HG03045 (cell line): ENCODE measurements around the gene POR.

ENCODE experiments used
- ATAC-seq: cut with Tn5 transposase; IDR thresholded peaks from one replicate; pipeline ENCODE4 v1.9.1; 2021; ENCODE audit warnings: mild to moderate bottlenecking, moderate library complexity; ENCODE audit not compliant: unreplicated experiment

Gene POR

GRCh38 chr7:75915416-75916156 lies 631 bp downstream of the POR start:
- peak; percentile 8 for ATAC-seq

DNA sequence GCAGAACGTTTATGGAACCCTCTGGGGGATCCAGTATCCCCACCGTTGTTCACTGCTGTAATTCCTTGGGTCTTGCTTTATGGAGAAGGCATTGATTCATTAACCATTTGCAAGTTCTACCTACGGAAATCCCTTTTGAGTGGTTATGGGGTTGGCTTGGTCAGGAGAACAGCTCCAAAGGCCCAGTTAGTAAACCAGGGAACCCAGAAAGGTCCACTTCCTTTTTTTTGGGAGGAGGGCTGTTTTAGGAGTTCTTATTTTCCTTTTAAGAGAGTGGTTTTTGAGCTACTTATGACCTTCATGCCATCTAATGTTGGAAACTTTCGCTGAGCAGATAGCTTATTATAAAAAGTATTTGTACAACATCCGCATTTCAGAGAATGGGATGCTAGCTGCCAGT lies 1.3 kb downstream of the POR start:
- ATAC-seq: no peak

DNA sequence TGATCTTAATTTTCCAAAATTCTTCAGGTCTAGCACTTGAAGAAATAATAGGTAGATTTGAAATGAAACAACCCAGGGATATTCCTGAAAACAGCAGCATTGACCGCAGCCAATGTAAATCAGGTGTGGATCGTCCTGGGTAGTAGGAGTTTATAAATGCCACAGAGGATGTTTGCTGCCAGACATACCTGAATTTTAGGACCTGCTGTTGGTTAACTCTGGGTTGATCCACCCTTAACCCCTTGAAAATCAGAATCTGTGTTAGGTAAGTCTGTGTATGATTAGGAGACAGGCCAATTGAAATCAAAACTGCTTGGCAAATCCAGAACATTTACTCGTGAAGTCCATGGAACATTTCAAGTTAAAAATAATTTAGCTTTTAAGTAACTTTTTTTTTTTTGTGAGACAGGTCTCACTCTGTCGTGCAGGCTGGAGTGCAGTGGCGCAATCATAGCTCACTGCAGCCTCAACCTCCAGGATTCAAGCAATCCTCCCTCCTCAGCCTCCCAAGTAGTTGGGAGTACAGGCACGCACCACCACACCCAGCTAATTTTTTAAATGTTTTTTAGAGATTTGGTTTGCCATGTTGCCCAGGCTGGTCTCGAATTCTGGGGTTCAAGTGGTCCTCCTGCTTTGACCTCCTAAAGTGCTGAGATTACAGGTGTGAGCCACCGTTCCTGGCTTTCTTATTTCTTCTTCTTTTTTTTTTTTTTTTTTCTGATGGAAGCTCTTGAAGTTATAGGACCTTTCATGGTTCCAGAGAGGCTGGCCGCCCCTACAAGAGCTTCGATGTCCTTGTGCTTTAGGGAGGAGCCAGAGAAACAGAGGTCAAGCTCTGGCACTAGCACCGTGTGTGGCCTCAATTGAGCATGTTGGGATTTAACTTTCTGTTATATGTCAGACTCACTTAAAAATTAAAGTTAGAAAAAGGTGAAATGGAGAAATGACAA lies 2.0 kb downstream of the POR start:
- ATAC-seq: no peak

GRCh38 chr7:75920431-75921161 lies 5.6 kb downstream of the POR start:
- ATAC-seq: no peak

- ATAC-seq: no peak
Measured at GRCh38 chr7:75921479-75921878, 6.5 kb downstream of the POR start.

GRCh38 chr7:75922966-75923603 lies 8.1 kb downstream of the POR start:
- ATAC-seq: no peak

DNA sequence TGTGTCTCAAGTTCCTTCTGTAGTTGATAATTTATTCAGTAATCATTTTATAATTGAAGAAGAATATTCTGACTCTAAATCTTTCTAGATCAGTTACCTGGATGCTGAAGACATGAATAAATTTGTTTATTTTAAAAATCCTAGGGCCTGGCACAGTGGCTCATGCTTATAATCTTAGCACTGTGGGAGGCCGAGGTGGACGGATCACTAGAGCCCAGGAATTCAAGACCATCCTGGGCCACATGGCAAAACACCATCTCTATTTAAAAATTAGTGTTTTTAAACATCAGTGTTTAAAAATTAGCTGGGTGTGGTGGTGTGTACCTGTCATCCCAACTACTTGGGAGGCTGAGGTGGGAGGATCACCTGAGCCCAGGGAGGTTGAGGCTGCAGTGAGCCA lies 9.3 kb downstream of the POR start:
- ATAC-seq: no peak

GRCh38 chr7:75924889-75925288 lies 9.9 kb downstream of the POR start:
- ATAC-seq: no peak

GRCh38 chr7:75925717-75926435 lies 10.9 kb downstream of the POR start:
- no peak for ATAC-seq

DNA sequence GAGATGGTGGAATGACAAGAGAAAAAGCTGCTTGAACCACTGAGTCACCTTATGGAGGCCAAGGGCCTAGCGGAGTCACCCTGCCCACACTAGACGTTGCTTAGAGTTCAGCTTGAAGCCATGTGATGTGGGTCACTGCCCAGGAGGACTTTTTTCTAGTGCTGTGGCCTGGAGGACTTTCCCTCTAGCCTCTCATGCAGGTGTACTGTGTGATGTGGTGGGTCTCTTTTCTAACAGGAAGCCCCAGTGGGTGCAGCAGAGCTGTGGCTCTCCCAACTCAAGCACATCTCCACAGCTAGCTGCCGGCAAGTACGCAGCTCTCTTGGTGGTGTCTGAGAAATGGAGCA lies 13.6 kb downstream of the POR start:
- ATAC-seq: no peak

DNA sequence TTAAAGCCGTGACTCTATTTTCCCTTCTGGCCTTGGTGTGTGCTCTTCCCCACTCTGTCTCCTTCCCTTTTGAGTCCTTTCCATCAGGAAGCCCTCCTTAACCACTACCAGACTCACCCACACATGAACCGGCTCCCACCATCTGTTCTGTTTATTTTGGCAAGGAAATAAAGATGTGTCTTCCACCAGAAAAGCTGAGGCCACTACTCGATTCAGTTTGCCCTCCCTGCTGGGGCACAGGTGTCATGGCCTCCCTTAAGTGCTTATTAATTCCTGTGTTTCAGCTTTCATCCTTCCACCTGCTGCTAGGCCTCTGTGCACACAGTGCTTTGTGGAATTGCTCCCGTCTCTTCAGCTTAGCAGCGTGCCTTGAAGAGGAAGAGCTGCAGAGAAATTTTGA lies 16.7 kb downstream of the POR start:
- no peak for ATAC-seq

- no peak for ATAC-seq
Measured at GRCh38 chr7:75937958-75938786, 23.2 kb downstream of the POR start.

GRCh38 chr7:75938921-75939320 lies 24.0 kb downstream of the POR start:
- ATAC-seq: no peak

DNA sequence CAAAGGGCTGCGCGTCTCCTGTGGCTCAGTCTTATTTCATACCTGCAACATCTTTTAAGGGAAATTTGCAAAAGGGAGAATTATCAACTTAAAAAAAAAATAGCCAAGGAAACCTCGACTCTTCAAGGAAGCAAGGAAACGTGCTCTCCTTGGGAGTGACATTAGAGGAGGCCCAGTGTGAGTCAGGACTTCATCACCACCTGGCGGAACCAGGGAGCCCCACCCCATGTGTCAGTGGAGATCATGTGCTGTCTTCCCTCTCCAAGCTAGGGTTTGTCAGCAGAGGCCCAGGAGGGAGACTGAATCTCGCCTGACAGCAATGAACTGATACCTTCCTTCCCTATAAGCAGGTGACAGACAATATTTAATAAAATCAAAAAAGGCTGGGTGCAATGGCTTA lies 28.9 kb downstream of the POR start:
- no peak for ATAC-seq

DNA sequence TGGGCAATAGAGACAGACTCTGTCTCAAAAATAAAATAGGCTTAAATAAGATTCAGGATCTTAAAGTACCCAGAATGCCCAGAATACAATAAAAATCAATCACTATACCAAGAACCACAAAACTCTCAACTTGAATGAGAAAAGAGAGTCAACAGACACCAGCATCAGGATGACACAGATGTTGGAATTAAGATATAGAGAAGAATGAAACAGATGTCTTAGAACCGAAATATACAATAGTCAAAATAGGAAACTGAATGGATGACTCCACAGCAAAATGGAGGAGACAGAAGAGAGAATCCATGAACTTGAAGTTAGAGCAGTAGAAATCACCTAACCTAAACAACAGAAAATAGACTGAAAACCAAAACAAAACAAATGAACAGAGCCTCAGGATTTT lies 29.6 kb downstream of the POR start:
- no peak for ATAC-seq

DNA sequence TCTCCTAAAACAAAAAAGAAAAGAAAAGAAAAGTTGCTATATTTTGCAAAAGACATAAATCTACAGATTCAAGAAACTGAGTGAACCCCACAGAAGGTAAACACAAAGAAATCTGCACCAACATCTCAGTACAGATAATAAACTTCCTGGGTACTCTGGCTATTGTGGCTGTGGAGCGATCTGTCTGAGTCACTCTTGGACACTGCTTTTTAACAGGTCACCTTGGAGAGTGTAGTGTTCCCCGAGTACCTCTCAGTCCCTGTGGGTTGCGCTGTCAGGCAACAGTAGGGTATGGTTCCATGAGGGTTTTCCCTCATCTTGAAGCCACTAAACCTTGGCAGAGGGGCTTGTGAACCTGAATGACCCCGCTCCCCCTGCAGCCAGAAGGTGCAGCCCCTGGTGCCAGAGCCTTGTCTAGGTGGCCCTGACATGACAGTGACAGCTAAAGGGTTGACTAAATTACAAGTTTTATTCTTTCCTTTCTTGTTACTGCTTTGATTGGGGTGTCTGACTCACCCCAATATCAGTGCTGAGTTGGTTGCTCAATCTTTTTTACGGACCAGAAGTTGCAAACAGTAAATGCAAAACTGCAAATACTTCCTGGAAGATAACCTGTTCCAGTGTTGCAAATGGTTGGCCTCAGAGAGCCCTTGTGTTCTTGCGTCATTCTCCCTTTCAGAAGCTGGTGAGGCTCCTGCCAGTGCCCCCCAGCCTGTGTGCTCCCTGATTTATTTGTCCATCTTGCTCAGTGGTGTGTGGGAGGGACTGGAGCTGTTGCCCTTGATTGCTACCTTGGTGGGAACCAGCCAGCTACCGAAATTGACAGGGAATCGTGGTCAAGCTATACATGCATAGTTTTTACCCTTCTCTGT lies 30.6 kb downstream of the POR start:
- ATAC-seq: no peak

DNA sequence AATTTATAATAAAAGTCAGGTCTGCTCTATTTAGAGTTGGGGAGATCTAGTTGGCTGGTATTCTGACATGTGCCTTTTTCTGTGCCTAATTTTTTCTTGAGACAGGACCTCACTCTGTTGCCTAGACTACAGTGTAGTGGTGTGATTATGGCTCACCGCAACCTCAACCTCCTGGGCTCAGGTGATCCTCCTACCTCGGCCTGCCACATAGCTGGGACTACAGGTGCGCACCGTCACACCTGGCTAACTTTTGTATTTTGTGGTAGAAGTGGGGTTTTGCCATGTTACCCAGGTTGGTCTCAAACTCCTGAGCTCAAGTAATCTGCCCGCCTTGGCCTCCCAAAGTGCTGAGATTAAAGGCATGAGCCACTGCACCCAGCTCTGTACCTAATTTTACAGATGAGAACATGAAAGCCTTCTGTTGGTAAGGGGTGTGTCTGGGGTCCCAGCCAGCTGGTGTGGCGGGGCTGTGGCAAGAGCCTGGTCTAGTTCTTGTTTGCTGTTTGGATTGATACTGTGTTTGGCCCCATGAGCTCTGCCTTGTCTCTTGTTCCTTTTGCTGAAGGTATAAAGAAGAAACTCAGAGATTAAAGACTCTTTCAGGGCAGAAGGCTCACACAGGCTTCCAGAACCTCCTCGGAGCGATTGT lies 31.4 kb downstream of the POR start:
- ATAC-seq: no peak

DNA sequence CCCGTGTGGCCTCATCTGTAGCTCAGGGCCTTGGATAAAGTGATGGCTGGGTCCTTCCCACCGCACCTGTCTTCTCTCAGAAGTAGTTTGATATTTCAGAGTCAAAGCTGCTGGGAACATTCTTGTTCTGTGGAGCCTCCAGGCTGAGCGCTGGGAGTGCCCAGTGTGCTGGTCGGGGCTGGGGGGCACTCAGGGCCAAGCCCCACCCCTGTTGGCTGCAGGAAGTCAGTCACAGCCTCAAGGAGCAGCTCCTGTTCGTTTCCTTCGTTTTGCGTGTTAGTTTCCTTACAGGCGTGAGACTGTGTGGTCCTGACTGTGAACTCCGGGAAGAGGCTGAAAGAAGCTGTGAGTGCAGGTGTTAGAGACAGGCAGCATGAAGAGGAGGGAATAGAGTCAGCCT lies 33.2 kb downstream of the POR start:
- no peak for ATAC-seq
